OCI-LY3 (cell line): ENCODE data around the gene DRICH1.
"Not testable (repeated sequence)": the region's sequence is repeated elsewhere in the genome, so short reads cannot be mapped to it uniquely, and the experiment has no call there.

ENCODE experiments used
- H2AFZ ChIP-seq: fragments of 200-600, 300-600 bp; shearing (Covaris generic); 2 replicates; pipeline ENCODE4 v1.6.0; 2014; ENCODE audit warnings: antibody characterized with exemption, low read depth, low read length
- H3K27ac ChIP-seq: fragments of 200-600, 300-600 bp; sonication (generic); 2 replicates; pipeline ENCODE4 v1.5.1; 2014; ENCODE audit warnings: mild to moderate bottlenecking, low read length, moderate library complexity, mixed read lengths
- H3K27me3 ChIP-seq: fragments of 200-600, 300-600 bp; sonication (generic); 2 replicates; pipeline ENCODE4 v1.6.1; 2014; ENCODE audit warnings: low read depth, low read length, mixed read lengths
- H3K36me3 ChIP-seq: fragments of 200-600, 300-600 bp; sonication (generic); replicated peaks from 2 replicates; pipeline ENCODE3; 2014; ENCODE audit warnings: low read depth, low read length, mixed read lengths
- H3K4me1 ChIP-seq: fragments of 300-600, 200-600 bp; sonication (generic); 2 replicates; pipeline ENCODE4 v1.6.1; 2014; ENCODE audit warnings: low read length, mixed read lengths
- H3K4me2 ChIP-seq: fragments of 200-600, 300-600 bp; sonication (generic); 2 replicates; pipeline ENCODE4 v1.6.1; 2014; ENCODE audit warnings: low read length, mixed read lengths
- H3K4me3 ChIP-seq: fragments of 300-600, 200-600 bp; sonication (generic); 2 replicates; pipeline ENCODE4 v1.5.1; 2014; ENCODE audit warnings: antibody characterized with exemption, mild to moderate bottlenecking, low read length, moderate library complexity
- H3K79me2 ChIP-seq: fragments of 300-600, 200-600 bp; shearing (Covaris generic); 2 replicates; pipeline ENCODE4 v1.6.1; 2014; ENCODE audit warnings: mild to moderate bottlenecking, low read length, mixed read lengths
- H3K9ac ChIP-seq: fragments of 300-600, 200-600 bp; shearing (Covaris generic); 2 replicates; pipeline ENCODE4 v1.6.0; 2014; ENCODE audit warnings: mild to moderate bottlenecking, low read length, moderate library complexity
- H3K9me3 ChIP-seq: fragments of 200-600, 300-600 bp; shearing (Covaris generic); 2 replicates; pipeline ENCODE4 v1.6.1; 2014; ENCODE audit warnings: low read length, mixed read lengths; ENCODE audit not compliant: insufficient read depth
- H4K20me1 ChIP-seq: fragments of 200-600, 300-600 bp; sonication (generic); 2 replicates; pipeline ENCODE4 v1.6.1; 2016; ENCODE audit warnings: low read length, mixed read lengths; ENCODE audit not compliant: insufficient read depth
- EZH2phosphoT487 ChIP-seq: fragments of 200-600 bp; shearing (Covaris generic); IDR thresholded peaks from 2 replicates; pipeline ENCODE4 v1.6.1; 2018; ENCODE audit warnings: antibody characterized with exemption, mixed run types, low read depth
- TF ChIP-seq, protein P1 (sequence below): fragments of 200-600, 300-600 bp; sonication (generic); IDR thresholded peaks from 2 replicates; pipeline ENCODE4 v1.5.1; 2014; ENCODE audit warnings: antibody characterized with exemption, low read length, low read depth

The DRICH1 gene

DNA sequence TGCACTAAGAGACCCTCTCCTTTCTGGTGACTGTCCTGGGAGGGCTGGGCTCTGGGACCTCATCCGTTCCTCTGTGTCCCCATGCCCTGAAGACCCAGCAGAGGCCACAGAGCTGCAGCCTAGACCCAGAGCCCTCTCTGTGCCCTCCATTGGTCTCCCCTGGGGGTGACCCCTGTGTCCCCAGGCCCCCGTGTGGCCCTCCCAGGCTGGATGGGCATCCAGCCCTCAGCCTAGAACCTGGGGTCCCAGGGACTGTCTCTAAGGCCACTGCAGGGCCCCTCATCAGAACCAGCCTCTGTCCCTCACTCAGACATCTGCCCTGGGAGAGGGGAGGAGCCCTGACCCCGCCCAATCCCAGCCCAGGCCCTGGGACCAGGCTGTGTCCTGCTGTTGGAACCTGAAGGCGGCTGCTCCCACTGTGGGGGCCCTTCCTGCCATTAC lies 57.7 kb downstream of the DRICH1 start:
- Histone ChIP-seq H3K27ac (no peak overlapping the region), H3K4me3 (no peak overlapping the region), H2AFZ (no peak overlapping the region), H3K79me2 (no peaks in the 10 kb centered on the region), H3K9ac (no peak overlapping the region), H3K4me2 (no peak overlapping the region), H3K9me3 (no peaks in the 10 kb centered on the region), H4K20me1 (no peaks in the 10 kb centered on the region), H3K36me3 (no peaks in the 10 kb centered on the region), H3K4me1 (no peaks in the 10 kb centered on the region), H3K27me3 (no peaks in the 10 kb centered on the region; the same call in 1 of the 2 replicates)
- no peak for TF ChIP-seq EZH2phosphoT487
- TF ChIP-seq, protein P1, sequence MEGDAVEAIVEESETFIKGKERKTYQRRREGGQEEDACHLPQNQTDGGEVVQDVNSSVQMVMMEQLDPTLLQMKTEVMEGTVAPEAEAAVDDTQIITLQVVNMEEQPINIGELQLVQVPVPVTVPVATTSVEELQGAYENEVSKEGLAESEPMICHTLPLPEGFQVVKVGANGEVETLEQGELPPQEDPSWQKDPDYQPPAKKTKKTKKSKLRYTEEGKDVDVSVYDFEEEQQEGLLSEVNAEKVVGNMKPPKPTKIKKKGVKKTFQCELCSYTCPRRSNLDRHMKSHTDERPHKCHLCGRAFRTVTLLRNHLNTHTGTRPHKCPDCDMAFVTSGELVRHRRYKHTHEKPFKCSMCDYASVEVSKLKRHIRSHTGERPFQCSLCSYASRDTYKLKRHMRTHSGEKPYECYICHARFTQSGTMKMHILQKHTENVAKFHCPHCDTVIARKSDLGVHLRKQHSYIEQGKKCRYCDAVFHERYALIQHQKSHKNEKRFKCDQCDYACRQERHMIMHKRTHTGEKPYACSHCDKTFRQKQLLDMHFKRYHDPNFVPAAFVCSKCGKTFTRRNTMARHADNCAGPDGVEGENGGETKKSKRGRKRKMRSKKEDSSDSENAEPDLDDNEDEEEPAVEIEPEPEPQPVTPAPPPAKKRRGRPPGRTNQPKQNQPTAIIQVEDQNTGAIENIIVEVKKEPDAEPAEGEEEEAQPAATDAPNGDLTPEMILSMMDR = no peak

DNA sequence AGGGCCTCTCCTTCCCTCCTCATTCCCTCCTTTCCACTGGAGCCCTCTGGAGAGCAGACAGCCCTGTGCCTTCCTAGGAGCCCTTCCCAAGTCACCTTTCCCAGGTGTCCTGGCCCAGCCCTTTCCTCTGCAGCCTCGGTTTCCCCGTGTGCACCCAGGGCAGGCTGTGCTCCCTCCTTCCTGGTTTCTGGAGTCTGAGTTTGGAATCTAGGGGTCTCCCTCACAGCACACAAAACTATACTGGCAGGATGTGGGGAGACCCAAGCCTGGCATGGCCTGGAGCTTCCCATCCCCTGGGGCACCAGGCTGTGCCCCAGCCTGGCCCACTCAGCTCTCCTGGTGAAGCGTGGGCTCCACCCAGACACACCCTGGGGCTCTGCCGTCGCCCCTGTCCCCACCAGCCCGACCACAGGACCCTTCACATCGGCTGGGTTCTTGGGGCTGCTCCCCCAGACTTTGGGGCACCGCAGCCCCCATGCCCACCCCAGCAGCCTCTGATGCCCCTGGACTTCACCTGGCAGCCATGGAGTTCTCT lies 58.4 kb downstream of the DRICH1 start:
- not testable (repeated sequence) for H3K27me3 ChIP-seq, H3K4me3 ChIP-seq, H3K36me3 ChIP-seq, H3K9ac ChIP-seq, H4K20me1 ChIP-seq, H2AFZ ChIP-seq, H3K9me3 ChIP-seq, H3K27ac ChIP-seq, H3K4me2 ChIP-seq, H3K4me1 ChIP-seq, H3K79me2 ChIP-seq

DNA sequence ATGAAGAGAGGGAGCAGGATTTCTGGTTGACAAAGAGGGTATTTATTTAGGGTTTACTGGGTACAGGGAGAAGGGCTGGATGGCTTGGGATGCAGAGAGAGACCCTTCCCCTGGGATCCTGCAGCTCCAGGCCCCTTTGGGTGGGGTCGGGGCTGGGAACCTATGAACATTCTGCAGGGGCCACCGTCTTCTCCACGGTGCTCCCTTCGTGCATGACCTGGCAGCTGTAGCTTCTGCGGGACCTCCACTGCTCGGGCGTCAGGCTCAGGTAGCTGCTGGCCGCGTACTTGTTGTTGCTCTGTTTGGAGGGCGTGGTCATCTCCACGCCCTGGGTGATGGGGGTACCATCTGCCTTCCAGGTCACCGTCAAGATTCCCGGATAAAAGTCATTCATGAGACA lies 59.0 kb downstream of the DRICH1 start:
- H3K9me3 ChIP-seq, H3K4me3 ChIP-seq, H3K27me3 ChIP-seq, H3K4me2 ChIP-seq, H3K4me1 ChIP-seq, H3K79me2 ChIP-seq, H2AFZ ChIP-seq, H3K36me3 ChIP-seq, H3K9ac ChIP-seq, H3K27ac ChIP-seq, H4K20me1 ChIP-seq: not testable (repeated sequence)

DNA sequence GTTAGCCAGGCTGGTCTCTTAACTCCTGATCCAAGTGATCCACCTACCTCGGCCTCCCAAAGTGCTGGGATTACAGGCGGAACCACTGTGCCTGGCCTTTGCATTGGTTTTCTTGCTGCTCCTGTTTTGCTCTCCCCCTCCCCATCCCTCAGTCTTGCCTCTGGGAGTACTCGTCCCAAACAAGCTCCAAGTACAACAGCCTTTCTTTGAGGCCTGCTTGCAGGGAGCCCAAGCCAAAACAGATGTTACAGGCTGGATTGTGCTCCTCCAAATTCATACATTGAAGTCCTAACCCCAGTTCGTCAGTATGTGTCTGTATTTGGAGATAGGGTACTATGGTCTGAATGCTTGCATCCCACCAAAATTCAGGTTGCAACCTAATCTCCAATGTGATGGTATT lies 60.6 kb downstream of the DRICH1 start:
- no peaks in the 10 kb centered on the region for H3K79me2 ChIP-seq

DNA sequence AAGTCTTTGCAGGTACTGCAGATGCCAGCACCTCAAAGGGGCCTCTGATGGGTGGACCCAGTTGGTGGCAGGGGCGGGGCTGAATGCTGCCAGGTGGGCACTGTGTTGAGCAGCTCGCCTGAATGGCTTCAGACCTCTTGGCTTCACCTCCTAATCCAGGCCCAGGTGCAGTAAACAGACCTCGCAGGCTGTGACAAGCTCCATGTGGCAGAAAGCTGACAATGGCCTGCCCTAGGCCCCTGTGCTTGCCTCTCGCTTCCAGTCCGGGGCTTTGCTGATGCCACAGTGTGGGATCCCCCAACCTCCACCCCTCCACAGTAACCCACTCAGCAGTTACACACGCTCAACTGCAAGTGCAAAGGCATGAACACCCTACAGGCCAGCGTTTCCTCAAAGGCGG lies 61.4 kb downstream of the DRICH1 start:
- Histone ChIP-seq H4K20me1 (no peaks in the 10 kb centered on the region), H3K27me3 (no peaks in the 10 kb centered on the region), H3K4me2 (no peak overlapping the region), H3K4me1 (no peaks in the 10 kb centered on the region), H2AFZ (no peak overlapping the region), H3K9me3 (no peaks in the 10 kb centered on the region), H3K79me2 (no peaks in the 10 kb centered on the region), H3K36me3 (no peaks in the 10 kb centered on the region), H3K27ac (no peak overlapping the region), H3K9ac (no peak overlapping the region), H3K4me3 (no peak overlapping the region)
- TF ChIP-seq EZH2phosphoT487 = no peak
- TF ChIP-seq, protein P1 = no peak

More for the DNA sequence above, 60.6 kb downstream of the DRICH1 start:
- Histone ChIP-seq H3K4me2 (no peak overlapping the region), H3K27ac (no peak overlapping the region), H2AFZ (no peak overlapping the region), H3K4me3 (no peak overlapping the region), H3K27me3 (no peaks in the 10 kb centered on the region), H3K9me3 (no peaks in the 10 kb centered on the region), H3K4me1 (no peaks in the 10 kb centered on the region), H4K20me1 (no peaks in the 10 kb centered on the region), H3K36me3 (no peaks in the 10 kb centered on the region), H3K9ac (no peak overlapping the region)
- TF ChIP-seq EZH2phosphoT487 = no peak
- TF ChIP-seq, protein P1 = no peak
